ENCODE results near the gene NUDT4B. TPM values are rescaled to one million over a fixed set of nuclear protein-coding genes. Genes with fewer than 3 reads are reported as not detected.
"Not testable (repeated sequence)": the region's sequence is repeated elsewhere in the genome, so short reads cannot be mapped to it uniquely, and the experiment has no call there.

Gene NUDT4B
- total RNA-seq (1 to 10 TPM in 1 of 6 donors, under 1 TPM in 3, not detected in 2; 0.32 to 1.8 (median 0.57) TPM), polyA plus RNA-seq (under 1 TPM; 0.27 to 0.31 TPM)

GRCh38 chr1:148748563-148749334, at the start of gene NUDT4B:
Gene NUDT4B (plus strand): TSS chr1:148748774. CDS start chr1:148748953, 179 bp downstream.
- peak; percentile 65 to 82 (median 78) for ATAC-seq
- H3K4me3 ChIP-seq; H3K9me3 ChIP-seq; H3K27me3 ChIP-seq; DNase-seq; H3K4me1 ChIP-seq; intact Hi-C loops (cut with DNase I); H3K36me3 ChIP-seq; FAIRE-seq; H3K27ac ChIP-seq: not testable (repeated sequence)
- WGBS, 2 donors: no CpG with 5 or more reads among the region's 68 CpGs

- H3K27ac ChIP-seq; DNase-seq; ATAC-seq; H3K36me3 ChIP-seq; H3K27me3 ChIP-seq; intact Hi-C loops (cut with DNase I); H3K4me1 ChIP-seq; FAIRE-seq; H3K9me3 ChIP-seq; H3K4me3 ChIP-seq: not testable (repeated sequence)
- WGBS, 2 donors: no CpG with 5 or more reads among the region's 5 CpGs
These were observed 49.2 kb upstream of the NUDT4B start for GRCh38 chr1:148699357-148699756.

DNA sequence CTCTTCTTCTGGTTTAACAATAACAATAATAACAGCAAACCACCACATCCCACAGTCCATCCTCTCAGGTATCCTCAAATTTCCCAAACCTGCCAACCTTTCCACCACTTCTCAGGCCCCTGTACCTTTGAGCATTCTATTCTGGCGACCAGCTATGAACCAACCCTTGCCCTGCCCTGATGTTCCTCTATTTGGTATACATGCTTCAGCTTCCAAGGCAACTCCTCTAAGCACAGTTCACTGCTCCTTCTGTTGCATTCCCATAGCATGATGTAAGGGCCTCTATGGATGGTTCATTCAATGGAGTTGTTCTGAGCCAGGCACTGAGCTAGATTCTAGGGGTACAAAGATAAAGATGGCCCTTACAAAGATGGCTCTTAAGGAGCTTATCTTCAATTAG, 46.3 kb upstream of the NUDT4B start:
- H3K9me3 ChIP-seq; DNase-seq; H3K36me3 ChIP-seq; FAIRE-seq; H3K4me3 ChIP-seq; intact Hi-C loops (cut with DNase I); H3K27me3 ChIP-seq; ATAC-seq; H3K4me1 ChIP-seq; H3K27ac ChIP-seq: not testable (repeated sequence)
- WGBS, 2 donors: no CpG with 5 or more reads among the region's 1 CpG

DNA sequence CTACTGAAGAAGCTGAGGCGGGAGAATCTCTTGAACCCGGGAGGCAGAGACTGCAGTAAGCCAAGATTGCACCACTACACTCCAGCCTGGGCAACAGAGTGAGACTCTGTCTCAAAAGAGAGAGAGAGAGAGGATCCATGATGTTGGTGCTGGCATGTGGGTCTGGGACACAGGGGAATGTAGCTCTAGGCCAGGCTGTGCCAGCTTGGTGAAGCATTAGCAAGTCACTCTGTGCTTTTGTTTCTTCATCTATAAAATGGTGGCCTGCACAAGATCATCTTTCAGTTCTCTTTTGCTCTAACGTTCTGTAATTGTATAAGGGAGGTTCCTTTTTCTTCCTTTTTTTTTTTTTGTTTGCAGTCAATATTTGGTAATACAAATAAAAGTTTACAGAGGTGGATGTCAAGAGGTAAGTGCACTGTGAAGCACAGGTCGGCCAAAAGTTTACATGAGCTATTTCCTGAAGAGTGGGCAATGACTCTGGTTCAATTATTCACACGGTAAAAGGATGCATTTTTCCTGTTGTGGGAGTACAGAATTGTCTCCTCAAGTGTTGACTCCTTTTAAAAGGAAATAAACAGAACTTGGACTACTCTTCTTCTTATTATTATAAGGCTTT, 44.5 kb upstream of the NUDT4B start:
- DNase-seq; H3K27me3 ChIP-seq; FAIRE-seq; H3K4me1 ChIP-seq; H3K27ac ChIP-seq; H3K36me3 ChIP-seq; H3K9me3 ChIP-seq; H3K4me3 ChIP-seq; intact Hi-C loops (cut with DNase I); ATAC-seq: not testable (repeated sequence)
- no CpG with 5 or more reads among the region's 5 CpGs for WGBS, 2 donors

GRCh38 chr1:148705316-148705948, 43.1 kb upstream of the NUDT4B start:
- 86 to 100% methylated on average over 1 of the region's 4 CpGs for WGBS, 2 donors
- ATAC-seq; H3K4me3 ChIP-seq; H3K27ac ChIP-seq; H3K4me1 ChIP-seq; H3K27me3 ChIP-seq; H3K9me3 ChIP-seq; DNase-seq; FAIRE-seq; intact Hi-C loops (cut with DNase I); H3K36me3 ChIP-seq: not testable (repeated sequence)

- H3K9me3 ChIP-seq; H3K36me3 ChIP-seq; H3K27ac ChIP-seq; FAIRE-seq; H3K4me1 ChIP-seq; H3K27me3 ChIP-seq; H3K4me3 ChIP-seq; intact Hi-C loops (cut with DNase I); DNase-seq: not testable (repeated sequence)
- ATAC-seq: peak in 3 of 4 donors; percentile 66 to 81 (median 71)
- WGBS, 2 donors: no CpG with 5 or more reads among the region's 1 CpG
These were observed 39.7 kb upstream of the NUDT4B start for GRCh38 chr1:148708779-148709333.

DNA sequence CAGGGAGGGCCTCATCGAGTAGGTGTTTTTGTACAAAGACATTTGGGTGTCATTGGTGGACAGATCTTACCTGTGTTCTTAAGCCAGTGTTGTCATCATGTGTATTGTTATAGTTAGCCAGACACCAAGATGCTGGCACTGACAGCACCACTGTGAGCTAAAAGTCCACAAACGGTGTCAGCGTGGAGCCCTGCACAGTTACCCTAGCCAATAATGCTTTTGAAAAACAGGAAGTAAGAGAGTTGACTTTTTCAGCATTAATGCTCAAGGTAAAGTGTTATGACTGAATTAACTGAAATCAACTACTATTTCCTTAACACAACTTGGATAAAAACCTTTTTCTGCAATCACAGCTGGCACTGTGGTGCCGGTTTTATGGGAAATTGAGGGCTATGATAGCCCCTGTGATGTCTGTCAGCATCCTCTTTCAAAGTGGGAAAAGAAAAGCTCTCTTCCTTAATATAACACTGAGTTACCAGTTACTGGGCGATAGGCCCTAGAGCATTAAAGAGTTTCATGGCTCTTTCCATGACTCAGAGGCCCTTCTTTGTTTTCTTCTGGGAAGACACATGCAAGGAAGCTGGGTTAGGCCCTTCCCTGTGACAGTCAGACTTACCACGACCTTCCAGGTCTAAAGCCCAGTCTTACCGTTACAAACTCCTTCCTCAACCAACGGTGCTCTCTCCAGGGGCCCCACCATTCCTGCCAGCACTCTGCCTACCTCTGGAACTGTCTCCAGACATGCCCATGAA, 37.6 kb upstream of the NUDT4B start:
- H3K4me3 ChIP-seq; H3K27ac ChIP-seq; H3K4me1 ChIP-seq; FAIRE-seq; H3K9me3 ChIP-seq; intact Hi-C loops (cut with DNase I); DNase-seq; H3K36me3 ChIP-seq; H3K27me3 ChIP-seq: not testable (repeated sequence)
- peak in 2 of 4 donors; percentile 7 to 29 for ATAC-seq
- no CpG with 5 or more reads among the region's 8 CpGs for WGBS, 2 donors

GRCh38 chr1:148712353-148712752, 36.2 kb upstream of the NUDT4B start:
- H3K4me3 ChIP-seq; H3K4me1 ChIP-seq; DNase-seq; H3K36me3 ChIP-seq; H3K9me3 ChIP-seq; ATAC-seq; H3K27ac ChIP-seq; FAIRE-seq; intact Hi-C loops (cut with DNase I); H3K27me3 ChIP-seq: not testable (repeated sequence)
- WGBS, 2 donors: 0 to 50% methylated on average over 1 of the region's 1 CpG

DNA sequence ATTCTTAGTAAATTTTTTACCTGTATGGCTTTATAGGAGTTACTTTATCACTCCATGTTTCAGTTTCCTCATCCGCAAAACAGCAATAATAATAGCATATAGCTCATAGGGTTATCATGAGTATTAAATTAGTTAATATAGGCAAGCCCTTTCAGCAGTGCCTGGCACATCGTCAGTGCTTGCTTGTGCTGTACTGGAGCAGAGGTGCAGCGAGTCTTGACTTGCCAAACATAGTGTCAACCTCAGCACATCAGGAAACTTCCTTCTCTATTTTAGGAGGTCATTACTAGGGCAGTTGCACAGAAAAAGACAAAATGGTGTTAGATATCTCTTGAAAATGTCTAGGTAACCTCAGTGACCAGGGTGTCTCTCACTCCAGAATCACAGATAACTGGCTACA, 33.1 kb upstream of the NUDT4B start:
- H3K4me3 ChIP-seq; H3K36me3 ChIP-seq; H3K4me1 ChIP-seq; intact Hi-C loops (cut with DNase I); FAIRE-seq; H3K27me3 ChIP-seq; H3K9me3 ChIP-seq; DNase-seq; H3K27ac ChIP-seq: not testable (repeated sequence)
- peak in 1 of 4 donors; percentile 41 for ATAC-seq
- WGBS, 2 donors: no CpG with 5 or more reads among the region's 3 CpGs

DNA sequence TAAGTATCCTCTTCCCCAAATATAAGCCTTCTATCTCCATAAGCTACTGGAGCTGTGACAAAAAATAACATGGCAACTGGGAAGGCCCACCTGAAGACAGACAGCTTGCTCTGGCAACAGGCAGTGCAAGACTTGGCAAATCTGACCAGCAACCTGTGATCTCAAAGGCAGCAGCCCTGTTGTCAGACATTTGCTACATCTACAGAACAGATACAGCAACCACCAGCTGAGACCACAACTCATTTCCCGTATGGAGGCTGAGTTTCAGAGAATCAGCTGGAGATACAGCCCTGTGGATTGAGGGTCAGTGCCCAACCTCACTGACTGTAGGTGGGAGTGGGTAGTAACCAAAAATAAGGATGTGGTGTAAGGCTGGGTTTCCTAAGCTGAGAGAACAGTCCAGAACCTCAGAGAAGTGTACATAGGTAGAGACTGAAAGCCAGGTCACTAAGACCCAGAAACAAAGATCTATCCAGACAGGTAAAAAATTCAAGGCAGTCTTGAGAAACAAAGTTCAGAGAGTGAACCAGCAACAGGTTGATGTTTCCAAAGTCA, 31.5 kb upstream of the NUDT4B start:
- H3K4me3 ChIP-seq; H3K9me3 ChIP-seq; ATAC-seq; H3K4me1 ChIP-seq; H3K27me3 ChIP-seq; intact Hi-C loops (cut with DNase I); H3K27ac ChIP-seq; FAIRE-seq; H3K36me3 ChIP-seq; DNase-seq: not testable (repeated sequence)
- no CpG with 5 or more reads among the region's 1 CpG for WGBS, 2 donors

DNA sequence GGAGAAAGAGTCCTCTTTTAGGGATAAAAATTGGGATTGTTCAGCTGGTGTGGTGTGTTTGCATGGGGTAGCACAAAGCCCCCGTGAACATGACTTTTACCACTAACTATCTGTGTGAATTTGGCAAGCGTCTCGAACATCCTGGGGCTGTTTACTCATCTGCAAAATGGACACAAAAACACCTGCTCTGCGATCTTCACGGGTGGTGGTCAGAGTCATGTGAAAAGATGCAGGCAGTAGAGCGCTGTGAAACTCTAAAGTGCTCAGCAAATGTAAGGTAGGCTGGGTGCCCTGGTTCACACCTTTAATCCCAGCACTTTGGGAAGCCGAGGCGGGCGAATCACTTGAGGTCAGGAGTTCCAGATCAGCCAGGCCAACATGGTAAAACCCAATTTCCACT, 27.7 kb upstream of the NUDT4B start:
- H3K4me1 ChIP-seq; ATAC-seq; H3K36me3 ChIP-seq; DNase-seq; H3K27me3 ChIP-seq; intact Hi-C loops (cut with DNase I); FAIRE-seq; H3K27ac ChIP-seq; H3K9me3 ChIP-seq; H3K4me3 ChIP-seq: not testable (repeated sequence)
- no CpG with 5 or more reads among the region's 9 CpGs for WGBS, 2 donors
